Stimulated activated naive CD8-positive, alpha-beta T cell treated with anti-CD3 and anti-CD28 coated beads, Interleukin-15, Interleukin-2, amounts not matched to agents 100 ng/mL and 50 ng/mL, for 24 hours (primary cell): ENCODE data around the gene PAX8.

Experiments used
- H3K27ac Mint-ChIP-seq: one replicate; pipeline ENCODE4 v1.8.0; 2021; ENCODE audit warnings: mild to moderate bottlenecking, mixed read lengths
- H3K27me3 Mint-ChIP-seq: one replicate; pipeline ENCODE4 v1.8.0; 2021; ENCODE audit warnings: mixed read lengths
- H3K36me3 Mint-ChIP-seq: one replicate; pipeline ENCODE4 v1.8.0; 2021; ENCODE audit warnings: low read depth, mixed read lengths
- H3K4me1 Mint-ChIP-seq: one replicate; pipeline ENCODE4 v1.8.0; 2021; ENCODE audit warnings: low read depth, mixed read lengths
- H3K4me3 Mint-ChIP-seq: one replicate; pipeline ENCODE4 v1.8.0; 2021; ENCODE audit warnings: mild to moderate bottlenecking, mixed read lengths
- H3K9me3 Mint-ChIP-seq: one replicate; pipeline ENCODE4 v1.8.0; 2021; ENCODE audit warnings: mixed read lengths

The PAX8 gene

DNA sequence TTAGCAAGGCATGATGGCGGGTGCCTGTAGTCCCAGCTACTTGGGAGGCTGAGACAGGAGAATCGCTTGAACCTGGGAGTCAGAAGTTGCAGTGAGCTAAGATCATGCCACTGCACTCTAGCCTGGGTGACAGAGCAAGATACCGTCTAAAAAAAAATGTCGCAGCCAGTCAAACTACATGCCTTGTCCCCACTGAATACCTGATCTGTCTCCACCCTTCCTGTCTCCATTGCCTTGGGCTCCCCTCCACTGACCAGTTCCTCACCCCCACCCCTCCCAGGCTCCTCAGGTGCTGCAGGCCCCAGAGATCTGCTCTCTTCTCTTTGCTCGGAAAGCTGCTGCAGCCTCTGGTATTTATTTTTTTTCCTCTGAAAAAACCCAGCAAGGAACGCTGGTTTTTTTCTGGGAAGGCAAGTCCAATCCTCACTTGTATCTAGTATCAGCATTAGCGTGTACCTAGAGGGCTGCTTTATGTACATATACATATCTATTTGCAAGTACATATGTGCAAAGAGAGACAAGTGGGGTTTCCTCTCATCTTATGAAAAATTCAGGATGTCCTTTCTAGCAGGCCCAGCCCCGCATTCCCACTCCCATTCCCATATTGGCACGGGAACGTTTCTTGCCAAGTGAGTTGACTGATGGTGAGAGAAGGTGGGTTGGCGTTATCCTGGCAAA lies 100.5 kb downstream of the PAX8 start:
- H3K4me3 Mint-ChIP-seq: peak overlapping the region; percentile 91
- no peaks in the 10 kb centered on the region for H3K27me3 Mint-ChIP-seq
- H3K36me3 Mint-ChIP-seq: peaks cover 68% of the 10 kb centered on the region
- H3K9me3 Mint-ChIP-seq: no peaks in the 10 kb centered on the region
- peak overlapping the region; percentile 81 for H3K27ac Mint-ChIP-seq
- peaks cover 82% of the 10 kb centered on the region for H3K4me1 Mint-ChIP-seq

DNA sequence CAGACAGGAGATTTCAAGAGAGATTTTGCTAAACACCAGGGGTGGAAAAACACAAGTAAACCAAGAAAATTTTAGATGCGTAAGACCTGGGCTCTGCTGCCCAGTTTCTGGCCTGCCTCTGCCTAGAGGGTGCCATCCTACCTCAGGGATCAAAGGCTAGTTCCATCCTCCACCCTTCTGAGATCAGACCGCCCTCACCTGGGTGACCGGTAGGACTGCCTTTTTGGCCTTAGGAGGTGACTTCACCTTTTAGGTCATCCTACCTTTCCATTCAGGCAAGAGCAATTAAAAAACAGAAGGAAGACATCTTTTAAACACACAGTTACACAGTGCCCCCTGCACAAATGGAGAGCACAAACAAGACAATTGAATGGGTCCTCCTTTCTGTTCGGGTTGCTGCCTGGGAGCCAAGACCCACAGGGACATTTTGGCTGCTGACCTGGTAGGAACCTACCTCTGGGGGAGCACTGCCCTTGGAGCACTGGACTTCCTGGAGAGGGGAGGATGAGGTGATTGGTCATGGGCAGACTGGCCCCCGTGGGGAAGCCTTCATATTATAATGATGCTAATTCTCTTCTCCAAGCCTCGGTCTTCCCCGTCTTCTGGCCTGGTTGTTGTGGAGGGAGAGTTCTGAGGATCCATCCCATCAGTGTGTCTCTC lies 101.9 kb downstream of the PAX8 start:
- Mint-ChIP-seq H3K4me3 (peak overlapping the region; percentile 91), H3K4me1 (peaks cover 86% of the 10 kb centered on the region), H3K9me3 (no peaks in the 10 kb centered on the region), H3K27ac (peak overlapping the region; percentile 81), H3K27me3 (no peaks in the 10 kb centered on the region), H3K36me3 (peaks cover 63% of the 10 kb centered on the region)

DNA sequence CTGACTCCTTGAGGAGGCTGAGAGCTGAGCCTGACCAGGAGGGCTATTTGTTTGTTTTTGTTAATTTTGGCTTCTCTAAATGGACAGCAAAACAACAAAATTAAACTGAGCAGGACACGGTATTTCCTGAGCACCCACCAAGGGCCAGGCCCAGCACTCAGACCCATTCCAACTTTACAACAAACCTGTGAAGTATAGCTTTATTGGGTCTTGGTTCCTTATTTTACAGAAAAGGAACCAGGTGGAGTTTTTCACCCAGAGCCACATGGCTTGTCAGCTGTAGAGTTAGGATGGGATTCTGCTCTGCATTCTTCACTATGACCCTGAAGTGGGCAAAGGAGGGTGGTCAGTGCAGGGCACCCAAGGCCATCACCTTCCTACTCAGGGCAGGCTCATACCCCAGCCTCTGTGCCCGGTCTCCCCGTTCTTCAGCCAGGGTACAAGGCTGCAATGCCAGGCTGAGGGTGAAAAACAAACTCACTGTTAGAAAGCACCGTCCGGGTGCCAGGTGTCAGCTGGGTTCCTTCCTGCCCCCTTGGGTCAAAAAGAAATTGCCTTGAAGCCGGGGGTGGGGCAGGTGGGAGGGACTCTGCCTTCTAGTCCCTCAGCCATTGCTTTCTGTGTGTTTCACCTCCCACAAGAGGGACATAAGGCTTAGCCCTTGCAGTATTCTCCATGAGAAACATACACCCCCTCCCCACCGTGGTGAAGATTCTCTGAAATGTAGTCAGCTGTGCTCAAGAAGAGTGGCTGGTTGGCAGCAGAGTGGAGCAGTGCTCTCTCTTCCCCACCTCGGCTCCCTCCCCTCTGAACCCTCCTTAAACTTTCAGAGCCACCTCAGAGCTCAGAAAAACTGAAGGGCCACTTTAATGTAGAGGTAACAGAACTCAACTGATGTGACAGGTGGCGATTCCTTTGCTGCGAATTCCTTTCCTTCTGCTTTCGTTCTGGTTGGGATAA lies 102.7 kb downstream of the PAX8 start:
- Mint-ChIP-seq H3K4me1 (peaks cover 86% of the 10 kb centered on the region), H3K9me3 (peaks cover 3% of the 10 kb centered on the region), H3K27me3 (no peaks in the 10 kb centered on the region), H3K36me3 (peaks cover 59% of the 10 kb centered on the region), H3K27ac (peak overlapping the region; percentile 93), H3K4me3 (peak overlapping the region; percentile 91)

DNA sequence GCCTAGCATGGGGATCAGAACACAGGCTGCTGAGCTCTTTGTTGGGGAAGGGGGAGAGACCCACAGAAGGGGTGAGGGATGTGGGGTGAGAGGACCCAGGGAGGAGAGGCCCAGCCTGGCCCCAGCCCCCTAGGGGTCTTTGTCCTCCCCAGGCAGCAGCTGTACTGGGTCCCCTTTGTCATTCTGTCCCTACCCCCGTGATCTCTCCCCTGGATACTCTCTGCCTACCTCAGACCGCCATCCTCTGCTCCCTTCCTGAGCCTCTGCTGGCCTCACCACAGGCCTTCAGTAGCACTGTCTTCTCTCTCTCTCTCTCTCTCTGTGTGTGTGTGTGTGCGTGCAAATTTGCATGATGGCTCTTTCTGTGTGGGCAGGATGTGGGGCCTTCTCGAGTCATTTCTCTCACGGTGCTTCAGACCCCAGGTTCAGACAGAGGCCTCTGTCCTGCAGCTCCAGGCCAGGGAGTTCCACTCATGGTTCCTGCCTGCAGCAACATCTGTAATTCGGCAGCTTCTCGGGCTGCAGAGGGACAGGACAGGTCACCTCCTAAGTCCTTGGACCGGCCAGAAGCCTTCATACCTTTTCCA lies 103.6 kb downstream of the PAX8 start:
- Mint-ChIP-seq H3K27ac (peak overlapping the region; percentile 93), H3K4me3 (peak overlapping the region; percentile 91), H3K4me1 (peaks cover 83% of the 10 kb centered on the region), H3K27me3 (no peaks in the 10 kb centered on the region), H3K9me3 (peaks cover 5% of the 10 kb centered on the region), H3K36me3 (peaks cover 51% of the 10 kb centered on the region)

DNA sequence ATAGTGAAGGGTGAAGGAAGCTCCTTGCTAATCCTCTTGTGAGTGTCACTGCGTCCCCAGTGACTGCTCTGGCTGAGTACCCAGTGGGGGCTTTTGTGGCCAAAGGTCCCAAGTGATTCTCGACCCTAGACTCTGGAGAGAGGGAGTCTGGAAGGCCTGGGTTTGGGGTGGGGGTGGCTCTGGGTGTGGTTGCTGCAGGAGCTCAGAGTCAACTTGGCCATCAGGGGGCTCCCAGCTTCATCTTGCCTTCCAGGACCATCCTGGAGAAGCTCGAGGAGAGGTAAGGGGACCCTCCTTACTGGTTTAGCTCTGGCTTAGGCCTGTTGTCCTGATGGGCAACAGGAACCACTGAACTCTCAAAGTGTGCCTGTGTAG lies 104.4 kb downstream of the PAX8 start:
- peak overlapping the region; percentile 91 for H3K4me3 Mint-ChIP-seq
- H3K4me1 Mint-ChIP-seq: peaks cover 81% of the 10 kb centered on the region
- peaks cover 5% of the 10 kb centered on the region for H3K9me3 Mint-ChIP-seq
- peaks cover 46% of the 10 kb centered on the region for H3K36me3 Mint-ChIP-seq
- H3K27ac Mint-ChIP-seq: peak overlapping the region; percentile 93
- no peaks in the 10 kb centered on the region for H3K27me3 Mint-ChIP-seq

DNA sequence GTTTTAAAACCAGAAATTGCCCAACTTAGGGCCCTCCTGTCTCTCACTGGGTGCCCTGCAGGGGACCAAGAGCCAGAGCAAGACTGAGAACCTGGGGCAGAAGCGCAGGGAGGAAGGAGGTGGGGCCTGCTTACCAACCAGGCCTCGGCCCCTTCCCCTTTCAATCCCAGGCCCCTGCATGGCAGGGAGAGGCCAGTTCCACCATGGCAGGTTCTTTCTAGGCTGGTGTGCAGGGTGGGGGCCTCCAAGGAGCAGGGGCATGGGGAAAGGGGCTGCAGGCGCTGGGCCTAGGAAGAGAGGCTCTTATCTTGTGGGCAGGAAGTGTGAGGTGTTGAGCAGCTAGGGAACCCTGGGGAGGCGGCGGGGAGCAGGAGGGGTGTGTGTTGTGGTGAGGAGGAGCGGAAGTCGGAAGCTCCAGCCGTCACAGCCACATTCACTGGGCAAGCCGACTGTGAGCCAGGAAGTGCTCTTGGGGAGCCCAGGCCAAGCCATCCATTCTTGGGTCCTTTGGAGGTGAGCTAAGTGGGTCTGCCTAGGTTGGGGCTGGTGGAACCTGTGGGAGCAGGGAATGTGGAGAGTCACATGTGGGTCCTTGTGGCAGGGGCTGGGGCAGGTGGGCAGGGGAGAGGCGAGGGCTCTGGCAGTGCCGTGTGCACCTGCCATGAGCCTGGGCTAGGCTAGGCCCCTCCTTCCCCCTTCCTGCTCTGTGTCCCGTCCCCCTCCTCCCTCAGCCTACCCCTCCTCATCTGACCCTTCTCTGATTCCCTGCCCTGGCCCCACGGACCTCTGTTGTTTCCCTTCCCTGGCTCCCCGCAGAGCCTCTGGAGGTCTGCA lies 105.0 kb downstream of the PAX8 start, which contains the start of gene PSD4:
PSD4 (plus strand) TSS at position 430 of the 834 bp plus-strand sequence. CDS start 8,486 bp downstream, outside the sequence.
- H3K4me3 Mint-ChIP-seq: peak within 1 kb of the TSS; percentile 91
- H3K4me1 Mint-ChIP-seq: peaks cover 81% of the 10 kb centered on the region
- no peaks in the 10 kb centered on the region for H3K27me3 Mint-ChIP-seq
- peak within 1 kb of the TSS; percentile 93 for H3K27ac Mint-ChIP-seq
- peaks cover 41% of the 10 kb centered on the region for H3K36me3 Mint-ChIP-seq
- peaks cover 5% of the 10 kb centered on the region for H3K9me3 Mint-ChIP-seq

DNA sequence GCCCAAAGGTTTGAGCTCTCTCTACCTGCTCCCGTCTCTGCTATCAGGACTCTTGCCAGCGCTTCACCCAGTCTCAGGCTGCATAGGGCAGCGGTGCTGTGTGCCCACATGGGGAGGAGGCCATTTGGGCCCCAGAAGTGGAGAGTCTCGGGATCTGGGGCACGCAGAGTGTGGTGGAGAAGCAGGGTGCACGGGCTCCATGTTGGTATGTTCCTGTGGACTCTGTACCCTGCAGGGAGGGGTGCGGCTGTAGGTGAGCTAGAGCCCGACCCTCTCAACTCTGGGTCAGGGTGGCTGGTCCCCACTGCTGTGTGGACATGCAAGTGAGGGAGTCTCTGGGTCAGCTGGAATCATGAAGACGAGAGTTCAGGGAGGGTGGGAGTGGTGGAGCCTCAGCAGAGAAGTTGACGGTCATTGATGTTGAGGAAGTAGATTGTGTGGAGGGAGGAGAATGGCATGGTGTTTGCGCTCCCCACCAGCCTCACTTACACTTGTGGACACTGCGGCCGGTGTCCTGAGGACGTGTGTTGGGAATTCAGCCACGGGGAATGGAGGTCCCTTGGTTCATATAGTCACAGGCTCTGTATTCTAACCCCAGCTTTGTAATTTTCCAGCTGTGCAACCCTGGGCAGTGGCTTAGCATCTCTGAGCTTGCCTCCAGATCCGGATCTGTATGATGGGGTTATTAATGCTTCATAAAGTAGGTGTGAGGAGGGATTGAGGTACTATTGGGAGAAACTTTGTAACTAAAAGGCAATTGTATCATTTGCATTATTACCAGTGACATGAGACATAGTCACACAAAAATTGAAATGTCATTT lies 105.8 kb downstream of the PAX8 start:
- Mint-ChIP-seq H3K27me3 (no peaks in the 10 kb centered on the region), H3K9me3 (peaks cover 5% of the 10 kb centered on the region), H3K27ac (peak overlapping the region; percentile 93), H3K36me3 (peaks cover 34% of the 10 kb centered on the region), H3K4me3 (peak overlapping the region; percentile 91), H3K4me1 (peaks cover 81% of the 10 kb centered on the region)

DNA sequence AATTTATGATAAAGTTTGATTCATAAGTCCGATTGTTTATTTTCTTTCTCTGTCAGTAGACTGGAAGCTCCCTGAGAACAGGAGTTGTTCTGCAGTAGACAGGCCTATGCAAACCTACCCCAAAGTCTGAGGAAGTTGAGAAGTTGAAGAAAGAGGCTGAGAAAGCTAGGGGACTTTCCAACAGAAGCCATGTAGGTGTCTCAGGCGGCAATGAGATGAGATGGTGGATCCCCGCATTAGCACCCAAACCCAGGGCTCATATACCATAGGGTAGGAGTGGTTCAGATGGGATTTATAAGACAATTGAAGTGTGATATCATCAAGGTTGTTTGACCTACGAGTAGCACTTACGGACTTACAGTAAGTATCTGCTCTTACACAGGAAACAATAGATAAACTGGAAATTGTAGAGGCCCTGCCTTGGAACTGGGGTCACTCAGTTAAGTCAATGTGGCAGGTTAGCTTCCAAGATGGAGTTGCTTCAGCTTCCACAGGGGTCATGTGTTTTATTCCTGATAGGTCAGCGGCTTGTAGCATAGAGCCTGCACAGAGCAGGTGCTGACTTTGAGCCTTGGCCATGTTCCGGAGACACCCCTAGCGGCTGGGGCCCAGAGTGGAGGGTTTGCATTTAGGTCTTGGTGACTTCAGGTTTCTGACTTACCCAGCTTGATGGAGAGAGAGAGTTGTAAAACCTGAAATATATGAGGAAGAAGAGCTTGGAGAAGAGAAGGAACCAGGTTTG lies 107.2 kb downstream of the PAX8 start:
- Mint-ChIP-seq H3K4me1 (peaks cover 79% of the 10 kb centered on the region), H3K4me3 (peak overlapping the region; percentile 7), H3K27ac (peak overlapping the region; percentile 93), H3K9me3 (peaks cover 5% of the 10 kb centered on the region), H3K27me3 (no peaks in the 10 kb centered on the region), H3K36me3 (peaks cover 19% of the 10 kb centered on the region)

DNA sequence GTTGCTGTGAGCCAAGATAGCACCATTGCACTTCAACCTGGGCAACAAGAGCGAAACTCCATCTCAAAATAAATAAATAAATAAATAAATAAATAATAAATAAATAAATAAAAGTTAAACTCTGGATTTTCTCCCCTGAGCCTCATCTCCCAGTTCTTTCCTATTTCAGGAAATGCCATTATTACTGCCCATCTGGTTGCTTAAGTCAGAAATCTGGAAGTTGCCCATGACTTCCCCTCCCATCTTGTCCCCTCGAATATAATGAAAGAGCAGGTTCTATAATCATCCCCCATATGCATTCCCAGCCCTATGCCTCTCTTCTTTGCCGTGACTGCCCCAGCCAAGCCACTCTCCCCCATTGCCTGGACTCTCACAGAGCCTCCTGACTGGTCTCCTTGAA lies 109.1 kb downstream of the PAX8 start:
- H3K4me1 Mint-ChIP-seq: peaks cover 68% of the 10 kb centered on the region
- no peaks in the 10 kb centered on the region for H3K27me3 Mint-ChIP-seq
- H3K27ac Mint-ChIP-seq: no peak overlapping the region
- H3K9me3 Mint-ChIP-seq: peaks cover 5% of the 10 kb centered on the region
- H3K36me3 Mint-ChIP-seq: peaks cover 9% of the 10 kb centered on the region
- H3K4me3 Mint-ChIP-seq: no peak overlapping the region

DNA sequence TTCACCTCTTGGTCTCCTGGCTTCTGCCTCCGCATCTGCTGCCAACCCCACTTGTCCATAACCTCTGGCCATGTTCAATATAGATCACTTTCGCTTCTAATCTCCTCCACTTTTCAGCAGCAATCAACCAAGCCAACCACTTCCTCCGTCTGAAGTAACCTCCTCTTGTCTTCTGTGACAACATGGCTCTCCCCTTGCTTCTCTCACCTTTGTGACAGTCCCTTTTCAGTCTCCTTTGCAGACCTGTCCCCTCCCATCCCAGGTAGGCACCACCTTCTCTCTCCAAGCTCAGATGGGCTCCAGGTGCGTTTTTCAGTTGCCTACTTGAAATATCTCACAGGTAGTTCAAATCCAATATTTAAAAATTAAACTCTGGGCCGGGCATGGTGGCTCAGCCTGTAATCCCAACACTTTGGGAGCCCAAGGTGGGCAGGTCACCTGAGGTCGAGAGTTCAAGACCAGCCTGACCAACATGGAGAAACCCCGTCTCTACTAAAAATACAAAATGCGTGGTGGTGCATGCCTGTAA lies 109.7 kb downstream of the PAX8 start:
- Mint-ChIP-seq H3K4me3 (peak overlapping the region; percentile 67), H3K27ac (peak overlapping the region; percentile 91), H3K36me3 (peaks cover 9% of the 10 kb centered on the region), H3K4me1 (peaks cover 68% of the 10 kb centered on the region), H3K27me3 (no peaks in the 10 kb centered on the region), H3K9me3 (peaks cover 5% of the 10 kb centered on the region)

DNA sequence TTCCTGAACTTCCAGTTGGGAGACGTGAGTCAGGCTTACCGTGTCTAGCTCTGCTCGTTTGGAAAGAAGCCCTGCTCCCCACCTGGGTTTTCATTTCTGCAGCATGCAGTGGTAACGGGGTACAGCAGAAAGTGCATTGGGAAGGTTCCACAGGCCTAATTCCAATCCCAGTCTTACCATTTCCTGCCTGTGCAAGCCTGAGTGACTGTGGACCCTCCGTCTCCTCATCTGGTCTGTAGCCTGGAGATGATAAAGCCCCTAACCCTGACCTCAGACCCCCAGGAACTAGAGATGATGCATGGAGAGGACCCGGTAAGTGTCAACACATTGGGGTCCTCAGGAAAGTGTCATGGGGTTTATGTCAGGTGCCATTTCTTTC lies 110.8 kb downstream of the PAX8 start:
- Mint-ChIP-seq H3K36me3 (peaks cover 9% of the 10 kb centered on the region), H3K9me3 (peaks cover 5% of the 10 kb centered on the region), H3K4me3 (peak overlapping the region; percentile 67), H3K27ac (peak overlapping the region; percentile 91), H3K27me3 (no peaks in the 10 kb centered on the region), H3K4me1 (peaks cover 59% of the 10 kb centered on the region)

DNA sequence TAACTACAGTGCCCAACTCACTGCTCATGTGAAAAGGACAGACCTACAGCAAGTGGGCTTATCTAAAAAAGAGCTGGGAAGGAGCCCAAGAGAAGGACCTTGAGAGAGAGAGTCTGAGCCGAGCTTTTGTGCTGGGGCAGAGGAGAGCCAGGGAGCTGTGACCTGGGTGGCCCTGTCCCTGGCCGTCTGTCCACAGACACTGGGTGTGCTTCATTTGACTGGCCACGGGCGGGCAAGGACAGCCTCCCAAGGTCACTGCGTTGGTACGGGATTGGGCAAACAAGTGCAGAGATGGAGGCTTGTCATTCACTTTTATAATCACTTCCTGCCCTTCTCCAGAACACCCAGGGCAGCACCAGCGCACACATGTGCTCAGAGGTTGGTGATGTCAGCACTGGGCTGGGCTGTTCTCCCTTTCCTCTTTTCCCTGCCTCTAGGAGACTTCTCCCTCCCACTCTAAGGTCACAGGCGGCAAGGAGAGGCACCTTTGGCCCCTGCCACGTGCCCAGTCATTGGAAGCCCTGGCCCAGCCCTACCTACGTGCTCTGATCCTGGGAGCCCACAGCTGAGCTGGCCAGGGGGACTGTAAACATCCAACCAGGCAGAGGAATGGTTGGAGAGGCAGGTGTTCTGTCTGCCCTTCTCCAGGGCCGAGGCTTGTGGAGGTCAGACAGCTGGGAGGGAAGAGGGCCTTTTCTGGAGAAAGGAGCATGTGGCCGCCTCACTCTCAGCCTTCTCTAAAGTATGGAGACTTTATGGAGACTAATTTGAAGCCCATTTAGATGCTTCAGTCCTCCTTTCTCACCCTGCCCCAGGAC lies 111.4 kb downstream of the PAX8 start:
- Mint-ChIP-seq H3K4me1 (peaks cover 59% of the 10 kb centered on the region), H3K4me3 (peak overlapping the region; percentile 18), H3K36me3 (peaks cover 5% of the 10 kb centered on the region), H3K27ac (peak overlapping the region; percentile 91), H3K9me3 (peaks cover 5% of the 10 kb centered on the region), H3K27me3 (no peaks in the 10 kb centered on the region)
